A673 (cell line): ENCODE results near the gene MYH10.

Source experiments
- EZH2 ChIP-seq: fragments of 200-600 bp; sonication (generic); IDR thresholded peaks from 2 replicates; pipeline ENCODE4 v1.6.1; 2017; ENCODE audit warnings: borderline replicate concordance, low read depth, mild to moderate bottlenecking, mixed read lengths, antibody characterized with exemption, low read length; ENCODE audit not compliant: poor library complexity, severe bottlenecking
- TF ChIP-seq, protein P1 (sequence below): fragments of 300-800, 200-600 bp; sonication (generic); conservative IDR thresholded peaks from 2 replicates; pipeline ENCODE4 v1.5.1; 2017; ENCODE audit warnings: low read depth, mild to moderate bottlenecking, antibody characterized with exemption, low read length, moderate library complexity, mixed read lengths

DNA sequence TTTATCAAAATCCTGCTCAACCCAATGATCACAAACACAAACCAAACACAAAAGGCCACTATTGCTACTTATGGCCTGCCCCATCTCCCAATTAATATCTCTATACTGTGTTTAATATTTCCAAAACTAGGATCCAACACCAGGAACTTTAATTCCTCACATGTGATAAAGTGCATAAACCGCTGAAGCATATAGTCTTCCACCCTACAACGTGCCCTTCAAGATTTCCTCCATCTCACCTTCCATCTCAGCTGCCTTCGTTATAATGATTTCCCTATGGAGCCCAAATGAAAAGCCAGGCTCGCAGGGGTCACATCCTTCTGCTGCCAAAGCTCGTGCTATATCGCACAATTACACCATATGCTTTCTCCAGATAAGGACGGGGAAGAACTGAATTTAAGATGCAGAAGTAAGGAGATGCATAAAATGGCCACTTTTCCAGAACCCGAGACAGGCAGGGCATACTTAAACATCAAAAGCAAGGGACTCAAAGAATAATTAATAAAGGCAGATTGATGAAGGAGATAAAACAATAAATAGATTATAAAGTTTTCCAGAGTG lies 1.8 kb downstream of the MYH10 start:
- no peak for TF ChIP-seq EZH2
- TF ChIP-seq, protein P1, sequence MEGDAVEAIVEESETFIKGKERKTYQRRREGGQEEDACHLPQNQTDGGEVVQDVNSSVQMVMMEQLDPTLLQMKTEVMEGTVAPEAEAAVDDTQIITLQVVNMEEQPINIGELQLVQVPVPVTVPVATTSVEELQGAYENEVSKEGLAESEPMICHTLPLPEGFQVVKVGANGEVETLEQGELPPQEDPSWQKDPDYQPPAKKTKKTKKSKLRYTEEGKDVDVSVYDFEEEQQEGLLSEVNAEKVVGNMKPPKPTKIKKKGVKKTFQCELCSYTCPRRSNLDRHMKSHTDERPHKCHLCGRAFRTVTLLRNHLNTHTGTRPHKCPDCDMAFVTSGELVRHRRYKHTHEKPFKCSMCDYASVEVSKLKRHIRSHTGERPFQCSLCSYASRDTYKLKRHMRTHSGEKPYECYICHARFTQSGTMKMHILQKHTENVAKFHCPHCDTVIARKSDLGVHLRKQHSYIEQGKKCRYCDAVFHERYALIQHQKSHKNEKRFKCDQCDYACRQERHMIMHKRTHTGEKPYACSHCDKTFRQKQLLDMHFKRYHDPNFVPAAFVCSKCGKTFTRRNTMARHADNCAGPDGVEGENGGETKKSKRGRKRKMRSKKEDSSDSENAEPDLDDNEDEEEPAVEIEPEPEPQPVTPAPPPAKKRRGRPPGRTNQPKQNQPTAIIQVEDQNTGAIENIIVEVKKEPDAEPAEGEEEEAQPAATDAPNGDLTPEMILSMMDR = no peak
